Breast epithelium (tissue), 3 donors: ENCODE data around the gene TMTC1.

Experiments
- CTCF ChIP-seq, 3 donors: fragments of 450-650 bp; IDR thresholded peaks; one replicate each; pipeline ENCODE4 v1.5.1; 2016 to 2017; ENCODE audit warnings: antibody characterized with exemption in 3 of 3, mild to moderate bottlenecking in 3 of 3, moderate library complexity in 3 of 3
- POLR2A ChIP-seq: fragments of 450-650 bp; IDR thresholded peaks from one replicate; pipeline ENCODE4 v1.6.1; 2016; ENCODE audit warnings: antibody characterized with exemption, mild to moderate bottlenecking, moderate library complexity

- TF ChIP-seq CTCF (IDR thresholded peaks at IDR 0.05) (no peak), POLR2A (no peak)
Measured at GRCh38 chr12:29783773-29784666, at the start of gene TMTC1.
